Smooth muscle cell (in vitro differentiated cells): ENCODE data around the gene DOCK10. TPM values are rescaled to one million over a fixed set of nuclear protein-coding genes. Genes with fewer than 3 reads are reported as not detected.

ENCODE experiments used
- DNase-seq: peaks from one replicate; lab custom pipeline; 2025; ENCODE audit not compliant: unreplicated experiment; lab: John Stamatoyannopoulos, UW
- H2AFZ ChIP-seq: fragments of 200-600 bp; sonication (generic); 2 replicates; pipeline ENCODE4 v1.6.0; 2016; ENCODE audit warnings: antibody characterized with exemption, low read depth, mild to moderate bottlenecking
- H3F3A ChIP-seq: fragments of 200-600 bp; sonication (generic); 2 replicates; pipeline ENCODE4 v1.6.0; 2017; ENCODE audit warnings: antibody characterized with exemption, low read depth
- H3K27ac ChIP-seq: fragments of 200-600 bp; sonication (generic); 2 replicates; pipeline ENCODE4 v1.5.1; 2016; ENCODE audit warnings: low read depth, mild to moderate bottlenecking
- H3K27me3 ChIP-seq: fragments of 200-600 bp; sonication (generic); 2 replicates; pipeline ENCODE4 v1.6.1; 2016; ENCODE audit warnings: low read depth, mild to moderate bottlenecking
- H3K36me3 ChIP-seq: fragments of 200-600 bp; sonication (generic); 2 replicates; pipeline ENCODE4 v1.5.1; 2016; ENCODE audit warnings: low read depth
- H3K4me1 ChIP-seq: fragments of 200-600 bp; sonication (generic); 2 replicates; pipeline ENCODE4 v1.5.1; 2016; ENCODE audit warnings: low read depth
- H3K4me2 ChIP-seq: fragments of 200-600 bp; sonication (generic); 2 replicates; pipeline ENCODE4 v1.6.0; 2016; ENCODE audit warnings: mild to moderate bottlenecking
- H3K4me3 ChIP-seq: fragments of 200-600 bp; sonication (generic); 2 replicates; pipeline ENCODE4 v1.5.1; 2016; ENCODE audit warnings: mild to moderate bottlenecking
- H3K79me2 ChIP-seq: fragments of 200-600 bp; sonication (generic); 2 replicates; pipeline ENCODE4 v1.6.0; 2016; ENCODE audit warnings: low read depth, mild to moderate bottlenecking
- H3K9ac ChIP-seq: fragments of 200-600 bp; sonication (generic); 2 replicates; pipeline ENCODE4 v1.6.0; 2016; ENCODE audit warnings: low read depth
- H3K9me3 ChIP-seq: fragments of 200-600 bp; sonication (generic); replicated peaks from 2 replicates; pipeline ENCODE4 v1.5.1; 2016; ENCODE audit warnings: low read depth
- H4K20me1 ChIP-seq: fragments of 200-600 bp; sonication (generic); 2 replicates; pipeline ENCODE4 v1.6.0; 2016; ENCODE audit warnings: low read depth
- CTCF ChIP-seq: fragments of 200-600 bp; sonication (generic); IDR thresholded peaks from 2 replicates; pipeline ENCODE4 v1.5.1; 2017; ENCODE audit warnings: borderline replicate concordance, mild to moderate bottlenecking, antibody characterized with exemption; ENCODE audit not compliant: insufficient read depth, poor library complexity, severe bottlenecking
- WGBS: methylation state at CpG from one replicate; pipeline ENCODE4 v1.1.7; 2016; ENCODE audit warnings: low lambda C conversion rate; 5-methylcytosine and 5-hydroxymethylcytosine counted together
- polyA plus RNA-seq: library from polyadenylated mRNA; unstranded; fragments of >200 nt; fragmentation: Nextera tagmentation; extraction: Ambion mirVana; gene quantifications from 2 replicates; pipeline ENCODE4 v1.2.1, GENCODE V29; 2016
- total RNA-seq: library from RNA; depleted of rRNA; stranded (reverse); fragments of >200 nt; gene quantifications from 2 replicates; pipeline ENCODE4 v1.2.3, GENCODE V29; 2014

The DOCK10 gene
- total and polyA plus RNA-seq, 2 experiments from 2014 or later = 0.04 TPM; not detected in 1

GRCh38 chr2:225020168-225020849, 22.0 kb downstream of the DOCK10 start:
- H3K4me1 ChIP-seq = no peaks in the 10 kb centered on the region
- H2AFZ ChIP-seq = no peak overlapping the region
- no peak overlapping the region for H3K4me2 ChIP-seq
- no peaks in the 10 kb centered on the region for H3K79me2 ChIP-seq
- H4K20me1 ChIP-seq = no peaks in the 10 kb centered on the region
- no peak for TF ChIP-seq CTCF
- H3K9ac ChIP-seq = no peak overlapping the region
- 94% methylated on average over 3 of the region's 3 CpGs for WGBS
- no peaks in the 10 kb centered on the region for H3K36me3 ChIP-seq
- no peaks in the 10 kb centered on the region for H3F3A ChIP-seq
- no peak overlapping the region for H3K4me3 ChIP-seq
- no peak for DNase-seq
- H3K27me3 ChIP-seq = no peaks in the 10 kb centered on the region
- no peaks in the 10 kb centered on the region for H3K9me3 ChIP-seq
- H3K27ac ChIP-seq = no peak overlapping the region

GRCh38 chr2:225019105-225019504, 23.2 kb downstream of the DOCK10 start:
- Histone ChIP-seq H3F3A (no peaks in the 10 kb centered on the region), H4K20me1 (no peaks in the 10 kb centered on the region), H3K27ac (no peak overlapping the region), H3K4me2 (no peak overlapping the region), H3K9me3 (no peaks in the 10 kb centered on the region), H2AFZ (no peak overlapping the region), H3K36me3 (no peaks in the 10 kb centered on the region), H3K9ac (no peak overlapping the region), H3K4me1 (no peaks in the 10 kb centered on the region), H3K79me2 (no peaks in the 10 kb centered on the region), H3K4me3 (no peak overlapping the region), H3K27me3 (no peaks in the 10 kb centered on the region)
- WGBS = 90% methylated on average over 4 of the region's 4 CpGs
- TF ChIP-seq CTCF = no peak
- no peak for DNase-seq

GRCh38 chr2:225017713-225018112, 24.6 kb downstream of the DOCK10 start:
- DNase-seq = no peak
- WGBS = 80% methylated on average over 3 of the region's 3 CpGs
- H3K4me1 ChIP-seq = no peaks in the 10 kb centered on the region
- TF ChIP-seq CTCF = no peak
- H3K36me3 ChIP-seq = no peaks in the 10 kb centered on the region
- no peak overlapping the region for H2AFZ ChIP-seq
- H3K79me2 ChIP-seq = no peaks in the 10 kb centered on the region
- H3K27ac ChIP-seq = no peak overlapping the region
- no peaks in the 10 kb centered on the region for H4K20me1 ChIP-seq
- H3K4me3 ChIP-seq = no peak overlapping the region
- no peak overlapping the region for H3K4me2 ChIP-seq
- H3K9ac ChIP-seq = no peak overlapping the region
- no peaks in the 10 kb centered on the region for H3F3A ChIP-seq
- H3K9me3 ChIP-seq = no peaks in the 10 kb centered on the region
- H3K27me3 ChIP-seq = no peaks in the 10 kb centered on the region

- no peak overlapping the region for H3K27ac ChIP-seq
- H3K9ac ChIP-seq = no peak overlapping the region
- no peaks in the 10 kb centered on the region for H3K27me3 ChIP-seq
- H4K20me1 ChIP-seq = no peaks in the 10 kb centered on the region
- H3K36me3 ChIP-seq = no peaks in the 10 kb centered on the region
- H3K4me1 ChIP-seq = no peaks in the 10 kb centered on the region
- H3F3A ChIP-seq = no peaks in the 10 kb centered on the region
- H3K79me2 ChIP-seq = no peaks in the 10 kb centered on the region
- H3K9me3 ChIP-seq = no peaks in the 10 kb centered on the region
- H2AFZ ChIP-seq = no peak overlapping the region
- no peak for DNase-seq
- no peak overlapping the region for H3K4me2 ChIP-seq
- no peak for TF ChIP-seq CTCF
- 90% methylated on average over 2 of the region's 2 CpGs for WGBS
- no peak overlapping the region for H3K4me3 ChIP-seq
Measured at GRCh38 chr2:225017098-225017685, 25.1 kb downstream of the DOCK10 start.
